ENCODE measurements around the gene ENPP6. TPM values are rescaled to one million over a fixed set of nuclear protein-coding genes. Genes with fewer than 3 reads are reported as not detected.
"Not testable (repeated sequence)": the region's sequence is repeated elsewhere in the genome, so short reads cannot be mapped to it uniquely, and the experiment has no call there.

Gene ENPP6
- total and polyA plus RNA-seq, 2 of the 13 experiments (the other 11 are each of a cell fraction or from before 2014, with no cell fraction given), result not detected

DNA sequence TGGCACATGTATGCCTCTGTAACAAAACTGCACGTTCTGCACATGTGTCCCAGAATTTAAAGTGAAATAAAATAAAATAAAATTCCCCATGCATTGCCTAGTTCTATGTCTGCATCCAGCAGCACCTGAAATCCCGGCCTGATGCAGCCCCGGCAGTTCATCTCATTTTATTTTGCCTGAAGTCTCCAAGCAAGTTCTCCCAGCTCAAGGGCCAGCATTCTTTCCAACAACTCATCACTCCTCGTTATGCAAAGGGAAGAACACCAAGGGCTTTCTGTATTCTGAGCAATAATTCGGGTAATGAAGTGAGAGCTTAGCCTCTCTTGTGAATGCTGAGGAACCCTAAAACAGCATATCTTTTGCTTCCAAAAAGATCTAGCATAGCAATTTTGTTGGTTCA, 2.7 kb downstream of the ENPP6 start (continued):
- TF ChIP-seq MLX (CRISPR knock-in tag; IDR thresholded peaks at IDR 0.05) (no peak), RNF2 (conservative IDR thresholded peaks at IDR 0.05; ENCODE audit: low read depth) (no peak), ATF5 (CRISPR knock-in tag; IDR thresholded peaks at IDR 0.05; ENCODE audit: low read depth) (no peak), GFI1 (CRISPR knock-in tag; IDR thresholded peaks at IDR 0.05; ENCODE audit: borderline replicate concordance) (no peak), HMG20B (CRISPR knock-in tag; conservative IDR thresholded peaks at IDR 0.05) (no peak), ZNF572 (CRISPR knock-in tag; IDR thresholded peaks at IDR 0.05) (no peak)

- H3K4me3 ChIP-seq (replicated peaks in 1 of 3; ENCODE audit: insufficient read depth in 1 of 3, low read depth in 2 of 3, low read length in 3 of 3); H3K4me1 ChIP-seq (ENCODE audit: insufficient read depth, low read length); in situ Hi-C loops (cut with HindIII; ENCODE audit: extremely low pct_ligation_motif_present, low pct_unique_long_range_greater_than_20kb); intact Hi-C loops (cut with micrococcal nuclease; ENCODE audit: unreplicated experiment); H3K9me3 ChIP-seq (ENCODE audit: low read length); CTCF ChIA-PET (ENCODE audit: low intra/inter-chr PET ratio, low total read pairs); H3K27me3 ChIP-seq (ENCODE audit: control insufficient read depth in 1 of 2, insufficient read depth in 2 of 2, low read length in 2 of 2); H3K27ac ChIP-seq (ENCODE audit: extremely low read length, insufficient read depth, low read length); H3K36me3 ChIP-seq (replicated peaks in 1 of 2; ENCODE audit: control insufficient read depth in 1 of 2, insufficient read depth in 2 of 2, low read length in 2 of 2); FAIRE-seq; H3K9ac ChIP-seq (ENCODE audit: insufficient read depth, low read depth, low read length); H3K4me2 ChIP-seq (ENCODE audit: low read depth, low read length); DNase-seq (ENCODE audit: low spot score); BruUV-seq (replicated peaks); H4K20me1 ChIP-seq (ENCODE audit: insufficient read depth, low read length); POLR2A ChIA-PET; H3K79me2 ChIP-seq (ENCODE audit: insufficient read depth, low read length); ATAC-seq; H2AFZ ChIP-seq (ENCODE audit: low read length): not testable (repeated sequence)
- 66% methylated on average over 16 of the region's 33 CpGs for WGBS (ENCODE audit: low lambda C conversion rate)
Measured at GRCh38 chr4:184207734-184208607, 9.7 kb downstream of the ENPP6 start.

Measured in HepG2 (cell line).